IPS-18a (cell line): Measurements from ENCODE around the gene TRAF2.
"Not testable (repeated sequence)": the region's sequence is repeated elsewhere in the genome, so short reads cannot be mapped to it uniquely, and the experiment has no call there.

Experiments used
- H3K27ac ChIP-seq: one replicate; pipeline ENCODE4 v1.5.1; 2013; ENCODE audit warnings: low read length
- H3K27me3 ChIP-seq: one replicate; pipeline ENCODE4 v1.6.1; 2013; ENCODE audit warnings: mild to moderate bottlenecking, low read length; ENCODE audit not compliant: control insufficient read depth, insufficient read depth
- H3K36me3 ChIP-seq: one replicate; pipeline ENCODE4 v1.6.1; 2013; ENCODE audit warnings: low read depth, low read length; ENCODE audit not compliant: control insufficient read depth
- H3K4me1 ChIP-seq: one replicate; pipeline ENCODE4 v1.6.1; 2013; ENCODE audit warnings: low read depth, low read length; ENCODE audit not compliant: control insufficient read depth
- H3K4me3 ChIP-seq: one replicate; pipeline ENCODE4 v1.5.1; 2013; ENCODE audit warnings: low read length
- H3K9ac ChIP-seq: one replicate; pipeline ENCODE4 v1.6.1; 2013; ENCODE audit warnings: mild to moderate bottlenecking, low read length, moderate library complexity
- H3K9me3 ChIP-seq: one replicate; pipeline ENCODE4 v1.6.1; 2013; ENCODE audit warnings: low read depth, low read length; ENCODE audit not compliant: control insufficient read depth

Gene TRAF2

DNA sequence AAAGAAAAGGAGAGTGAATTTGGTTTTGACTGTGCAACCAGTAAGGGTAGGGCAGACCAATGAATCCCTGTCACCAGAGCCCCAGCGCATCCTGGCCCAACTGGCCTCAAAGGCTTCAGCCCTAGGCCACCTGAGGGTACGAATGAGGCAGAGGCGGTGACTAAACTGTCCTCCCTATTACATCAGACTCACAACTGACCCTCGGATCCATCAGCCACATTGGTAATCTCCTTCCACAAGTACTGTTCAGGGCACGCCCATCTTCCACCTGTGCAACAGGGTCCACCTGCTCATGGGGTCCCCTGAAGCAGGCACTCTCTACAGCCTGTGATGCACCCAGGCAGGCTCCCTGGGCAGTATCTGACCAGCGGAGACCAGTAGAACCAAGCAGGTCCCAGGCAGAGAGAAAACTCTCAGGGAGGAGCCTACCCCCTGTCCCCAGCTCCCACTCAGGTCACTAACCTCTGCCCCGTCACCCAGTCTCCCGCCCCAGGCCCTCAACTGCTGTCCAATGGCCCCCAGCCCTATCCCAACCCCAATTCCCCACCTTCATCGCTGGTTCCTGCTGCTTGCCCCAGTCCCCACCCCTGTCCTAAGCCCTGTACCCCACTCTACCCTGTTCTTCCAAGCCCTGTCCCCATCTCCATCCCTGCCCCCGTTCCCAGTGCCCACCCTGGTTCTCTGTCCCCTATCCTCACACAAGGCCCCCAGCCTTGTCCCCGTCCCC, 21.1 kb upstream of the TRAF2 start:
- Histone ChIP-seq H3K27me3 (no peaks in the 10 kb centered on the region), H3K4me1 (peaks cover 4% of the 10 kb centered on the region), H3K9ac (peak overlapping the region; percentile 66), H3K36me3 (peaks cover 37% of the 10 kb centered on the region), H3K9me3 (no peaks in the 10 kb centered on the region), H3K4me3 (peak overlapping the region; percentile 46), H3K27ac (no peak overlapping the region)

DNA sequence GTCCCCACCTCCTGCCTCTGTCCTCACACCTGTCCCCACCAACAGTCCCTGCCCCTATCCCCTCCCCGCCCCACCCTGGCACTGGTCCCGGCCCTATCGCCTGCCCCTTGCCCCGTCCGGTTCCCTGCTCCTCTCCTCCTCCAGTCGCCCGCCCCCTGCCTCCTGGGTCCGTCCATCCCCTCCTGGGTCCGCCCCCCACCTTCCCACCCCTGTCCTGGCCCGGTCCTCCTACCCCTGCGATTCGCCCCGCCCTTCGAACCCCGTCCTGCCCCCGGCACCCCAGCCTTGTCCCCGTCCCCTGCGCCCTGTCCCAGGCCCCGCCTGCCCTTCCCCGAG, 20.6 kb upstream of the TRAF2 start:
- Histone ChIP-seq H3K9me3 (peaks cover 4% of the 10 kb centered on the region), H3K27ac (no peak overlapping the region), H3K36me3 (peaks cover 36% of the 10 kb centered on the region), H3K27me3 (no peaks in the 10 kb centered on the region), H3K4me1 (peaks cover 4% of the 10 kb centered on the region), H3K4me3 (peak overlapping the region; percentile 46), H3K9ac (peak overlapping the region; percentile 66)

DNA sequence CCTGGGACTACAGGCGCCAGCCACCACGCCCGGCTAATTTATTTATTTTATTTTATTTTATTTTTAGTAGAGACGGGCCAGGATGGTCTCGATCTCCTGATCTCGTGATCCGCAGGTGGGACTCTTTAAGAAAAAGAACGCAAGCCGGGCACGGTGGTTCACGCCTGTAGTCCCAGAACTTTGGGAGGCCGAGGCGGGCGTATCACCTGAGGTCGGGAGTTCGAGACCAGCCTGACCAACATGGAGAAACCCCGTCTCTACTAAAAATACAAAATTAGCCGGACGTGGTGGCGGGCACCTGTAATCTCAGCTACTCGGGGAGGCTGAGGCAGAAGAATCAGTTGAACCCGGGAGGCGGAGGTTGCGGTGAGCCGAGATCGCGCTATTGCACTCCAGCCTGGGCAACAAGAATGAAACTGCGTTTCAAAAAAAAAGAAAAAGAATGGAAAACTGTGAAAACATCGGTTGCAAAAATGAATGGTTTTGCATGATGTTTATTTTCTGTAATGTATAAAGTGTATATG, 19.4 kb upstream of the TRAF2 start:
- H3K4me3 ChIP-seq = peak overlapping the region; percentile 48
- not testable (repeated sequence) for H3K27me3 ChIP-seq, H3K9ac ChIP-seq, H3K4me1 ChIP-seq, H3K27ac ChIP-seq
- peaks cover 24% of the 10 kb centered on the region for H3K36me3 ChIP-seq
- peaks cover 12% of the 10 kb centered on the region for H3K9me3 ChIP-seq

DNA sequence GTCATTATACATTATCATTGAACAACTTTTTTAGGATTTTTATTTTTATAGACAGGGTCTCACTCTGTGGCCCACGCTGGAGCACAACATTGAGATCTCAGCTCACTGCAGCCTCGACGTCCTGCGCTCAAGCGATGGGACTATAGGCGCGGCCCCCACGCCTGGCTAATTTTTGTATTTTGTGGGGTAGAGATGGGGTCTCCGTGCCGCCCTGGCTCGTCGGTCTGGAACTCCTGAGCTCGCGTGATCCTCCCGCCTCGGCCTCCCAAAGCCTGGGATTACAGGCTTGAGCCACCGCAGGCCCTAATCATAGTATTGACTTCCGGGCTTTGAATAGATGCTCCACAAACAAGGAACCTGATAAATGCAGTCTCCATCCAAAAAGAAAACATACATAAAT, 18.8 kb upstream of the TRAF2 start:
- no peaks in the 10 kb centered on the region for H3K27me3 ChIP-seq
- H3K36me3 ChIP-seq = peaks cover 18% of the 10 kb centered on the region
- H3K9ac ChIP-seq = no peak overlapping the region
- H3K4me3 ChIP-seq = no peak overlapping the region
- H3K9me3 ChIP-seq = peaks cover 17% of the 10 kb centered on the region
- peaks cover 4% of the 10 kb centered on the region for H3K4me1 ChIP-seq
- no peak overlapping the region for H3K27ac ChIP-seq

DNA sequence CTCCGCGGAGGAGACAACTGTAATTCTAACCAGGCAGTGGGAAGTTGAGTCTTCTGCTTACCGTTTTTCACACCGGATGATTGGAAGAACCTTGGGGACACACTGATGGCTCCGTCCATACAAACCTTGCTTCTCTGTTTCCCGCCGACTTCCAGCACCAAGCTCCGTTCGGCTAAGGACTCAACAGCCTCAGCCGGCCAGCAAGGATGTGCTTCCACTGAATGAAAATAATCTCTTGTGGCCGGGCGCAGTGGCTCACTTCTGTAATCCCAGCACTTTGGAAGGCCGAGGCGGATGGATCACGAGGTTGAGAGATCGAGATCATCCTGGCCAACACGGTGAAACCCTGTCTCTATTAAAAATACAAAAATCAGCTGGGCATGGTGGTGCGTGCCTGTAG, 18.4 kb upstream of the TRAF2 start:
- H3K9ac ChIP-seq = no peak overlapping the region
- H3K27me3 ChIP-seq = no peaks in the 10 kb centered on the region
- H3K36me3 ChIP-seq = peaks cover 14% of the 10 kb centered on the region

DNA sequence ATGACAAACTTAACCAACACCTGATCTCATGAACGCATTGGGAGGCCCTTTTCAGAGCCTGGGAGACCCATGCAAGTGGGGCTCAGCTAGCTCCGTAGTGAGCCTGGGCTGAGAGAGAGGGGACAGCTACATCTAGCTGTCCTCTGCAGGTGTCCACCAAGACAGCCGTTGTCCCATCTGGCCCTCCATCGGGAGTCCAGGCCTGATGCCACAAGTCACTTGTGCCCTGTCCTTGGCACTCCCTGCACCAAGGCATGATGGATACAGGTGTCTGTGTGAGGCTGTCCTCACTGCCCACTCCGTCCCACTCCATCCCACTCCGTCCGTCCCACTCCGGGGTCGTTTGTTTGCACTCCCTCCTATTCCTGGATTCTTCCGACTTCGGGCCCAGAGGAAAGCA, 17.7 kb upstream of the TRAF2 start:
- peaks cover 4% of the 10 kb centered on the region for H3K4me1 ChIP-seq
- peaks cover 7% of the 10 kb centered on the region for H3K36me3 ChIP-seq
- H3K4me3 ChIP-seq = no peak overlapping the region
- no peak overlapping the region for H3K27ac ChIP-seq
- H3K9me3 ChIP-seq = peaks cover 25% of the 10 kb centered on the region
- no peak overlapping the region for H3K9ac ChIP-seq
- no peaks in the 10 kb centered on the region for H3K27me3 ChIP-seq

More for the DNA sequence above, 18.4 kb upstream of the TRAF2 start:
- H3K9me3 ChIP-seq = peaks cover 22% of the 10 kb centered on the region
- peaks cover 4% of the 10 kb centered on the region for H3K4me1 ChIP-seq
- no peak overlapping the region for H3K4me3 ChIP-seq
- H3K27ac ChIP-seq = no peak overlapping the region

DNA sequence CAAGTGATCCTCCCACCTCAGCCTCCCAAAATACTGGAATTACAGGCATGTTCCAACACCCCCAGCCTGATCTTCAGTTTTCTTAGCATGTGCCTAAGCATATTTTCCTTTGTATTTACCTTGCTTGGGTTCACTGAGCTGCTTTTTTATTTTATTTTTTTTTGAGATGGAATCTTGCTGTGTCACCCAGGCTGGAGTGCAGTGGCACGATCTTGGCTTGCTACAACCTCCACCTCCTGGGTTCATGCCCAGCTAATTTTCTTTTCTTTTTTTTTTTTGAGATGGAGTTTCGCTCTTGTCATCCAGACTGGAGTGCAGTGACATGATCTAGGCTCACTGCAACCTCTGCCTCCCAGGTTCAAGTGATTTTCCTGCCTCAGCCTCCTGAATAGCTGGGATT, 16.7 kb upstream of the TRAF2 start:
- H3K4me3 ChIP-seq, H3K27ac ChIP-seq, H3K27me3 ChIP-seq, H3K36me3 ChIP-seq, H3K9ac ChIP-seq, H3K4me1 ChIP-seq: not testable (repeated sequence)
- peaks cover 25% of the 10 kb centered on the region for H3K9me3 ChIP-seq

DNA sequence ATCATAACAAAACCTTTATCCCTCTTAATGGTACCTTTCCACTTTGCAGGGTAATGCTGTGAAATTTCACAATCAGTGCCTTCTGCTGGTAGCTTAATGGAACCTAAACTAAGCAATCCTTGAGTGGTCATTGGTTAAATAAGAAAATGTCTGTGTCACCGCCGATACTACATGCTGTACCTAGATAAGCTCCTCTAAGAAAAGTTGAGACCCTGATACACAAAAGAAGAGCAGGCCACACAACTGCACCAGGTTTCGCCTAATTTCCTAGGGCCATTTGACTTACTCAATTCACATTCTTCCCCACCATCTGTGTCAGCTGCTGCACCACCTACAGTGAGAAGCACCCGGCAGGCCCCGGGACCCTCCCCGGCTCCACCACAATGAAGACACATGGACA, 11.2 kb upstream of the TRAF2 start:
- H3K9me3 ChIP-seq = peaks cover 25% of the 10 kb centered on the region
- H3K36me3 ChIP-seq = no peaks in the 10 kb centered on the region
- H3K4me3 ChIP-seq = no peak overlapping the region
- no peaks in the 10 kb centered on the region for H3K4me1 ChIP-seq
- no peak overlapping the region for H3K9ac ChIP-seq
- no peaks in the 10 kb centered on the region for H3K27me3 ChIP-seq
- no peak overlapping the region for H3K27ac ChIP-seq

DNA sequence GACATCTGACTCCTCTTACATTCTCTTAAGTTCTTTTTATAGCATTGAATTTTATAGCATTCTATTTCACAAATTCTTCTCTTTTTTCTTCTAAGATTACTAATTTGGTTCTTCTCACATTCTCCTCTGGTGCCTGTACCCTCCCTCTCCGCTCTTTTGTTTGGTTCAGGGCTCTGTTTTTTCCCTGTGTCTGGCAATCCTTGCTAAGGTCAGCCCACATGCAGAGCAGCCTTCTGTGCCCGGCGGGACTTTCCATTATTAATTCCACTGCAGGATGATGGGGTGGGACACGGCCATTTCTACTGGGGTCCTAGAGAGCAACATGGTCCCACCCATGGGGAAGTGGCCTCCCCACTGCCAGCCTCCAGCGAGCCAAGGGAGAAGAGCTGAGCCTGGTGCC, 9.8 kb upstream of the TRAF2 start:
- H3K9ac ChIP-seq = no peak overlapping the region
- peaks cover 16% of the 10 kb centered on the region for H3K9me3 ChIP-seq
- H3K4me1 ChIP-seq = no peaks in the 10 kb centered on the region
- H3K36me3 ChIP-seq = no peaks in the 10 kb centered on the region
- H3K4me3 ChIP-seq = no peak overlapping the region
- H3K27ac ChIP-seq = no peak overlapping the region
- no peaks in the 10 kb centered on the region for H3K27me3 ChIP-seq

DNA sequence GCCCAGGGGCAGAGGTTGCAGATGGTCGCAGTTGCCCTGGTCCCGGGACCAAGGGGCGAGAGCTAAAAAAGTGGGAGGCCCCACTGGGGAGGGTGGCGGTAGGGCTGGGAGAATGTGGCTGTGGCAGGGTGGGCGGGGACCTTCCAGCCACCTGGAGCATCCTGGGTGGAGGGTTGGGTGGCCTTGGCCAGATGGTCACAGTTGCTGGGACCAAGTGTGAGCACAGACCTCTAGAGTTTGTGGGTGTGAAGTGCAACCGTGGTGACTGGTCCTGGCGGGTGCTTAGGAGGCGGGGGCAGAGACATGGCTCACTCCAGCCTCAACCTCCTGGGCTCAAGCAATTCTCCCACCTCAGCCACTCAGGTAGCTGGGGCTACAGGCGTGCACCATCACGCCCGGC, 5.7 kb upstream of the TRAF2 start:
- Histone ChIP-seq H3K27ac (no peak overlapping the region), H3K9ac (no peak overlapping the region), H3K4me3 (no peak overlapping the region), H3K36me3 (no peaks in the 10 kb centered on the region), H3K27me3 (no peaks in the 10 kb centered on the region), H3K9me3 (no peaks in the 10 kb centered on the region), H3K4me1 (no peaks in the 10 kb centered on the region)

DNA sequence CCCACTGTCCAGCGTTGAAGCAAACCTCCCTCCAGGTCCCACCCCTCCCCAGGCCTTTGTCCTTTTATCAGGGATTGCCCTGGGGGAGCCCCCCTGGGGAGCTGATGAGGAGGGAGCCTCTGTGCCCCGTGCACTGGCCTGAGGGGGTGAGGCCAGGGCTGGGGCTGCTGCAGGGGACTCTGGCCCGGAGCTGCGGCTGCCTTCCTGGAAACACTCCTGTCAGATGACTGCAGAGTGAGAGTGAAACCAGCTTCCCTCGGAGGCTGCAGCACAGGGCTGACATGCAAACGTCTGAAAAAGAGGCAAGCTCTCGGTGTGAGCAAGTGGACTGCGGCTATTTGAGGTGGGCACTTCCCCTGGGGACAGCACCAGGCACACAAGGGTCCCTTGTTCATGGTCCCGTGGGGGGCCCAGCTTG, 4.6 kb upstream of the TRAF2 start:
- no peak overlapping the region for H3K9ac ChIP-seq
- H3K4me3 ChIP-seq = no peak overlapping the region
- no peaks in the 10 kb centered on the region for H3K36me3 ChIP-seq
- H3K27me3 ChIP-seq = no peaks in the 10 kb centered on the region
- H3K4me1 ChIP-seq = no peaks in the 10 kb centered on the region
- H3K9me3 ChIP-seq = no peaks in the 10 kb centered on the region
- H3K27ac ChIP-seq = no peak overlapping the region
